CD4-positive, alpha-beta T cell treated with Interleukin-6 at 100 ng/mL for 8 hours (primary cell): ENCODE measurements around the gene ANKS4B.
"Not testable (repeated sequence)": the region's sequence is repeated elsewhere in the genome, so short reads cannot be mapped to it uniquely, and the experiment has no call there.

Experiments
- DNase-seq: peaks from one replicate; pipeline ENCODE4 v3.0.0-alpha.2; 2020; ENCODE audit warnings: mixed read lengths, low spot score

Gene ANKS4B

DNA sequence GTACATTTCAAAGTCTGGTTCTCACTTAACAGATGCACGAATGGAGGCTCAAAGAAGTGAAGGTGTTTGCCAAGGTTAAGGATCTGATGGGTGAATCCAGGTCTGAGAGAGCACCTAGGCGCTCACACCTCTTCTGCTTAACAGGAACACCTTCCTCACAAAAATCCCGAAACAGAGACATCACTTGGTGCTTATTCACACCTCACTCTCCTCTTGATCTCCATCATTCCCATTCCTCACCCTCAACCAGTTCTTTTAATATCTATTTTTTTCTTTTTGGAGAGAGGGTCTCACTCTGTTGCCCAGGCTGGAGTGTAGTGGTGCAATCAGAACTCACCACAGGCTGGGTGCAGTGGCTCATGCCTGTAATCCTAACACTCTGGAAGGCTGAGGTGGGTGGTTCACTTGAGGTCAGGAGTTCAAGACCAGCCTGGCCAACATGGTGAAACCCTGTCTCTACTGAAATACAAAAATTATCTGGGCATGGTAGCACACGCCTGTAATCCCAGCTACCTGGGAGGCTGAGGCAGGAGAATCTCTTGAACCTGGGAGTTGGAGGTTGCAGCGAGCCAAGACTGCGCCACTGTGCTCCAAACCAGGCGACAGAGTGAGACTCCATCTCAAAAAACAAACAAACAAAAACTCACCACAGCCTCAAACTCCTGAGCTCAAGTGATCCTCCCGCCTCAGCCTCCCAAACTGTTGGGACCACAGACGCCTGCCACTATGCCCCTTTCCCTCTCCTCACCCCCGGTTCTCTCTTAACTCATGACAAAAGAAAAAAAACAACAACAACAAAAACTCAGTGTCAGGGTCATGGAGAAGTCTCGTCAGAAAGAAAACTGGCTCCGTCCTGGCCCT is 29.5 kb downstream of the ANKS4B start:
- DNase-seq, result no peak

DNA sequence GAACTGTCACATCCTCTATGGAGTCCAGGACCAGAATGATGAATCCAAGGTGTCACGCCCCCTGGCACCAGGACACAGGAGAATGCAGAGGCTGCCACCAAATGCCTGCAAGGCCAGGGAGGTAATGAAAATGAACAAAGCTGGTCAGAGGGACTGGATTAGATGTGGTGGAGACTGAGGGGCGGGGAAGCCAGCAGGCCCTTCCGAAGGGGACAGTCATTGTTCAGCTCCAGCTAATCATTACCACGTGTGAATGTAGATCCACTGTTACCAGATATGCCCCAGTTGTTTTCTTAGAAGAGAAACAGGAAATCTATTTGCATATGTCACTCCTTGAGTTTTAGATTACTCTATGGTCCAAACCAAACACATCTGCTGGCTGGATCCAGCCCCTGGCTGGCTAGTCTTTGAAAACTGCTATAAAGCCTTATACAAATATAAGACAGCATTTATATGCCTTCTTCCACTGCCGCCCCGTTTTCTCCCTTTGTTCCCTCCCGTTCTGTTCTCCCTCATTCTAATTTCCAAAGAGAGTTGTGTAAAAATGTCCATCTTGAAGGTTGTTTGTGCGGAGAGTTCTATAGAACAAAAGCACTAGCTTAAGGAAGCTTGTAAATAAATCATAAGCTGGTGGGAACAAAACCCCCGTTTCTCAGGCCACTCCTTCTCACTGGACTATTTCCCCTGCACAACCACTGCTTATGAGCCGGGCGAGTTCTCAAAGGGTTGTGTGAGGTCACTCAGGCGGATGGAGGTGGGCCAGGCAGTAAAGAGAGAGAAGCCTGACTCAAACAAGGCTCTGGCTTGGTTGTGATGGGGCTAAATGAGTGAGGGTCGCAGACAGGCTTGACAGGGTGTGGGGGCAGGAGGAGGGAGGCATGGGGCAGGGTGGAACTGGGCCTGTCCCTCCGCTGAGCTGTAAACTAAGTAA is 30.4 kb downstream of the ANKS4B start:
- no peak for DNase-seq

DNA sequence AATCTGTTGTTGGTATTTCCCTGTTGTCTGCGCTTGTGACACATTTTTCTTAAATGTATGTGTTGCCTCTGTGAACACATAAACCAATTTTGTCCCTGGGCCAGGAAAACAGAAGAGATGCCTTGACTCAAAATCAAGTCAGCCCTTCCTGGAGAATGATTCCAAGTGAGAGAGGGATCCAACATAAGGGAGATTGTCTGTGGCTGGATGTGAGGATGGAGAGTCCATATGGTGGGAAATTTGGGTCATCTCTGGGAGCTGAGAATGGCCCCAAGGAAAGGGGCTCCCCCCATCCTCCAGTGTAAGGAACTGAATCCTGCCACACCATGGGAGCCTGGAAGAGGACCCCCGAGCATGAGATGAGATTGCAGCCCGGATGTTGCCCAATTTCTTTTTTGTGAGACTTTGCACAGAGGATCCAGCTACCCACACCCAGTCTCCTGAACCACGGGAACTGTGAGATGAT is 31.1 kb downstream of the ANKS4B start:
- no peak for DNase-seq

DNA sequence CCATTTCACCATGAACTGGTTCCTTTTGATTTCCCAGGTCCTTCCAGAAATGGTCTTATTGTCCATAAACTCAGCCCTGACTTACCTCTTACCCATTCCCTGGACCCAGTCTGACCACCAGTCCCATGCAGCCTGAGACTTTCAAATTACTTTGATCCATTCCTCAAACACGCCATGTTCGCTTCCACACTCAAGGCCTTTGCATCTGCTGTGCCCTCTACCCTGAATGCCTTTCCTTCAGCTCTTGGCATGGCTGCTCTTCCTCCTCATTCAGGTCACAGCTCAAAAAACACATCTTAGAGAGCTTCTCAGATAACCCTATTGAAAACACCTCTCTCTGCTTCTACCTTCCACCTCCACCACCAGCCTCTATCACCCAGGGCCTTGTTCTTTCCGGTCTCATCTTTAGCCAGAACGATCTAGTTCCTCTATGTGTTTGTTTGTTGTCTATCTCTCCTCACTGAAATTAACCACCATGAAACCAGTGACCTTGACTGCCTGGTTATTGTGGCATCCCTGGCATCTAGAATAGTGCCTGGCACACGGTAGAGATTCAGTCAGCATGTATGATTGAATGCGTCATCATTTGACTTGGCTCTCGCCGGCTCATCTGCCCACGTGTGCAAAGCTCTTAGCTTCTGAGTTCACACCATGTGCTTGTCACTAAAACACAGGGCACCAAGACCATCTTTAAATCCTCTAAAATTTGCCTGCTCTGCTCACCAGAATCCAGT is 31.8 kb downstream of the ANKS4B start:
- DNase-seq, result no peak

DNA sequence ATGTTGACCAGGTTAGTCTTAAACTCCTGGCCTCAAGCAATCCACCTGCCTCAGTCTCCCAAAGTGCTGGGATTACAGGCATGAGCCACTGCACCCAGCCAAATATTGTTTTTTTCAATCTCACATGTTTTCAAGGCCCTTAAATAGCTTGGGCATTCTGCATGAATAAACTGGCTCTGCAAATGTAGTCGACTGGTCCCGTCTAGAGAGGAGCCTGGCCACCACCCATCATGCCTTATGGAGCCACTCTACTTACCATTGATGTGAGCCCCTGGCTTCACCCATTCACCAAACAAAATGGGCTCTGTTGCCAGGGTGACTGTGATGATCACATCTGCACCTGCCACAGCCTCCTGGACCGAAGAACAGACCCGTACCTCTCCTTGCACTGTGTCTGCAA is 33.8 kb downstream of the ANKS4B start:
- DNase-seq, result no peak

DNA sequence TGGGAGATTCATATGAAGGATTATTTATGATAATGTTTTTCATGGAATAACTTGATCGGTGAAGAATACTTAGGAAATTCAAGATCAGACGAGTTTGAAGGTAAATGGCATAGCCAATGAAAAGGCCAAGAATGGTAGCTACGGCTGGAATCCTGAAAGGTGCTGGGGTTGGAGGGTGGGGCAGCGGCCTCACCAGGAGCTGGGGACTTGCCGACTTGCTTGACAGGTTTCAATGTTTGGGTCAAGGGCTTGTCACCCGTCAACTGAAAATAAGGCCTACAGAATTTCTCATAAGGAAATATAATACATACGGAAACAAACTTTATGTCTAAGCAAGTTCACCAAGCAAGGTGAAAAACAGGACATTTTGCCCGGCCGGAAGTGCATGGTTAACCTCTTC is 34.7 kb downstream of the ANKS4B start:
- DNase-seq, result no peak

DNA sequence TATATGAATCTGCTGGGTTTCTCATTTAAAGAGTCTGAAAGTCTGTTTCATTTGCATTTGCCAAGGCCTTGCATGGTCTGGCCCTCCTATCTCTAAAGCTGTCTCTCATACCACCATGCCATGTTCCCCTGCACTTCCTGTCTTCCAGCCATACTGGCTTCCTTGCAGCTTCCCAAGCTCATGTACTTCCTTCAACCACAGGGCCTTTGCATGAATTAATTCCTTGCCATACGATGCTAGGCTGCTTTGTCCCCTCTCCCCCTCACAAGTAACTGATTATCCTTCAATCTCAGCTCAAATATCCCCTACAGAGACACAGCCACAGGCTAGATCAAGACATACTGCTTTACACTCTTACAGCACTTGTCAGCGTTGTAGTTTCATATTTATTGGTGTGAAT is 38.8 kb downstream of the ANKS4B start:
- no peak for DNase-seq

DNA sequence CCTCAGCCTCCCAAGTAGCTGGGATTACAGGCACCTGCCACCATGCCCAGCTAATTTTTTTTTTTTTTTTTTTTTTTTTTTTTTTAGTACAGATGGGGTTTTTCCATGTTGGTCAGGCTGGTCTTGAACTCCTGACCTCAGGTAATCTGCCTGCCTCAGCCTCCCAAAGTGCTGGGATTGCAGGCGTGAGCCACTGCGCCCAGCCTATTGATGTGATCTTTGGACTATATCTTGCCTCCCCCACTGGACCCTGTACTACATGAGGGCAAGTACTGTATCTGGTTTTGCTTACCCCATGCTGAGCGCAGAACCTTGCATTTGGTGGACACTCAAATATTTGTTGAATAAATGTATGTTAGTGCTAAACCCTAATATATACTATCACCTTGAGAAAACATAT is 39.3 kb downstream of the ANKS4B start:
- DNase-seq, result not testable (repeated sequence)

DNA sequence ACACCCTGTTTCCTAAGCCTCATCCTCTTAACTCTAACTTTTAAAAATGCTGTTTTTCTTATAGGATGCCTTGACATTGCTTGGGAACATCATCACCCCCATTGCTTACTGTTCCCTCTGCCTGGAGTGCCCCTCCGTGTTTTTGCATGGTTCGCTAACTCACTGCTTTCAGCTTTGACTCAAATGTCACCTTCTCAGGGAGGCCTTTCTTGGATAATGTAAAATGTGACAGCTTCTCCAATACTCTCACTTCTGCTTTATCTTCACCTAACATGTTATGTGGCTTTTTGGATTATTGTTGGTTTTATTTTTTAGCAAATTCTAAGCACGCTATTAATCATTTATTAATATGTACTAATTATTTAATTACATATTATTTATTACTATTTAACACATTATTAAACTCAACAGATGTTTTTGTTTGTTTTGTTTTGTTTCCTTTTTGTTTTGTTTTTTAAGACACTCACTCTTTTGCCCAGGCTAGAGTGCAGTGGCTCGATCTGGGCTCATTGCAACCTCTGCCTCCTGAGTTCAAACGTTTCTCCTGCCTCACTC is 40.8 kb downstream of the ANKS4B start:
- no peak for DNase-seq

DNA sequence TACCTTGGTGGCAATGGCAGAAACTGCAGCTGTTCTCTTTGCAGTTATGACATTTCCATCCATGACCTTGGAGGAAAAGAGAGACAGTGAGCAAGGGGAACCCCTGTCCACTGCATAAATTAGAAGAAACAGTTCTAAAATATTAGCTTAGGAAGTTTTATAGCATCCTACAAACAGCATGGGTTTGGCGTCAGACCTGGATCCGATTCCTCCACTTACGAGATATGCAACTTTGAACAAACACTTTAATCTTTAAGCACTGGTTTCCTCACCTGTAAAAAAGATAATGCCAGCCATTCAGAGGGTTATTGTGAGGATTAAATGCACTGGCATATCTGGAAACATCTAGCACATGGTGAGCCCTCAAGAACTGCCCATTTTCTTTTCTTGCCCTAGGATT is 42.0 kb downstream of the ANKS4B start:
- DNase-seq, result no peak

DNA sequence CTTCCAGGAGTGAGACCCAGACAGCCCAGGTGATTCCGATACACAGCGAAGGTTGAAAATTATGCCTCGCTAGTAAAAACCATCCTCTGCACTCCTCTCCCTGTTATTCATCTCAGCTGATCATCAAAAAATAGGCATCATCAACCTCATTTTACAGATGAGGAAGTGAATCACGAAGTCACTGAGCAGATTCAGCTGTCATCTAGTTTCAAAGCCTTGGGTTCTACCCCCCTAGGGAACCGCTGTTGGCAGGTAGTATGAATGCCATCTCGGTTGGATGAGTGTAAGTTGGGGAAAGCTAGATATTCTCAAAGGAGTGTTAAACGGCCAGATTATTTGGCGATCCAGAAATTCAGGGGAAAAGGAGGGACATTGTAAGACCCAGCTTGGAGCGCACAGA is 42.6 kb downstream of the ANKS4B start:
- no peak for DNase-seq

DNA sequence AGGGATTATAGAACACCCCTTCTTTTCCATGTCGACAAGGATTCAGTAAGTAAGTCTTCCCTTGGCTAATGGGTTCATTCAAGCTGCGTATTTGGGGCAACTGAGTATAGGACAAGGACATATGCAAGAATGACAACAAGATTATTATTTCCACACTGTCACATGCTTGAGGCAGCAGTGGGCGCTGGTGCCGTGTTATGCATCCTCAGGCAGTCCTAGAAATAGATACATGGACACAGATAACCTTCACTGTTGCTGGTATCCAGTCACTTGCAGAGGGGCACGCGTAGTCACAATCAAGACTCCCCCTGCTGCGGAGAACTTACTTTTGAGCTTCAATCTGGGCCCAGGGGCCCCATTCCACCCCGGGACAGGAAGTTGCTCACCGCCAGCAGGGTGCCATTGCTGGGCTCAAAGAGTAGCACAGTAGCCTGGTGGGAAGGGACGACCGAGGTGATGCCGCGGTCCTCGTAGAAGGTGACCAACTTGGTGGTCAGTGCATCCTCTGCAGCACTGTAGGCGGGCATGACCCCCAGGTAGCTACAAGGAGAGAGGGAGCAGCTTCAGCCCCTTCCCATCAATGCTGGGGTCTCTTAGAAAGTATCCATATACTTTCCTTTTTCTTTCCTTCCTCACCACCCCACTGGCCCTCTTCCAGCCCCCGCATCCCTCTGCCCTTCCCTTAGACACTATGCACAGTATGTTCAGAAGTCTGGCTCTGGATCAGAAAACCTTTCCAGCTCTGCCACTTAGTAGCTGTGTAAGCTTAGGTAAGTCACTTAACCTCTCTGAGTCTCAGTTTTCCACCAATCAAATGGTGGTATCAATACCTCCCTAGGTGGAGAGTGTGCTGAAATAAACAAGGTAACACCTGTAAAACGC is 43.8 kb downstream of the ANKS4B start:
- DNase-seq, result no peak

DNA sequence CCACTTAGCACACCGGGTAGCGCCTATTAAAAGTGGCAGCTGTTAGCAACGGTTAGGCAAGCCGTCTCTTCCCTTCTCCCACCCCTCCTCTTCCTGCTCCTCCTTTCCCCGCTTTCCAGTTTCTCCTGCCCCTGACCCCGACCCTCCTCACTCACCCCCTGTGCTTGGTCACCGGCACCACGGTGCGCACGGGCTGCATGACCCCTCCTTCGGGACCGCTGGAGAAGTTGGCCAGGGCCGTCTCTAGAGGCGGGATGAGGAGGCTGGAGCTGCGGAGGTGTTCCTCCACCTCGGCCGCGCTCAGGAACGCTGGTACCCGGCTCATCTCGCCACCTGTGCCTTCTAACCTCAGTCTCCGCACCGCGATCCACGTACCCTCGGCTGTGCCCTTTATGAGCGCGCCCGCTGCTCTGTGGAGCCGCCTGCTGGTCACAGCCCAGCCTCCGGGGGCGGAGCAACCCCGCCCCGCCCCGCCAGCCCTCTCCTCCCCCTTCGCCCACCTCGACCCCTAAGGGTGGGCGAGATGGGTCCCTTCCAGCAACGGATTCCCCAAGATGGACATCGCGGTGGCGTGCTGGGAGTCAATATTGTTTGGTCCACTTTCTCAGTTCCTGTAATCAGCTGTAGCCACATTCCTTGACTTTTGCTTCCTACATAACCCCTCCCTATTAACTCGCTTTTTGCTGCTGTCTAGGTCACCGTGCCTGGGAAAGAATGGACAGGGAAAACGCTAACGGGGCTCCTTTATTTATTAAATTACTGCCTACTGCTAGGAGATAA is 44.6 kb downstream of the ANKS4B start, which contains the start of gene CRYM:
Gene CRYM, minus strand, starts transcription at position 364 of the 780 bp plus-strand sequence. Its CDS starts 39 bp downstream, at position 325.
- DNase-seq, result no peak

DNA sequence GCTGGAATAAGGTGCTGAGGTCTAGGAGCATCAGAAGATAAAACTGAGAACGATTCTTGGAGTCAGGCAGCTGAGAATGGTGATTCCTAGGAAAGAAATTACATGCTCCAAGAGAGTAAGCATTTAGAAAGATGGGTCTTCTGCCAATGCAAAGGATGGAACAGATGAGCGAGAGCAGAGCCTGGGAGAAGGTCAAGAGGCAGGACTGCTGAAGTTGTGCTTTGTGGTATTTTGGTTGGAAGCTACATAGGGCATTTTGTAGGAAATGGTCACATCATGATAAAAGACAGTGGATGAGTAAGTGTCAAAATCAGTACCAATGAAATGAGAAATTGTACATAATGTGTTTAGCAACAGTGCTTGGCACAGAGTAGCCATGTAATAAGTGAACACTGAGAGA is 46.0 kb downstream of the ANKS4B start:
- DNase-seq, result no peak

DNA sequence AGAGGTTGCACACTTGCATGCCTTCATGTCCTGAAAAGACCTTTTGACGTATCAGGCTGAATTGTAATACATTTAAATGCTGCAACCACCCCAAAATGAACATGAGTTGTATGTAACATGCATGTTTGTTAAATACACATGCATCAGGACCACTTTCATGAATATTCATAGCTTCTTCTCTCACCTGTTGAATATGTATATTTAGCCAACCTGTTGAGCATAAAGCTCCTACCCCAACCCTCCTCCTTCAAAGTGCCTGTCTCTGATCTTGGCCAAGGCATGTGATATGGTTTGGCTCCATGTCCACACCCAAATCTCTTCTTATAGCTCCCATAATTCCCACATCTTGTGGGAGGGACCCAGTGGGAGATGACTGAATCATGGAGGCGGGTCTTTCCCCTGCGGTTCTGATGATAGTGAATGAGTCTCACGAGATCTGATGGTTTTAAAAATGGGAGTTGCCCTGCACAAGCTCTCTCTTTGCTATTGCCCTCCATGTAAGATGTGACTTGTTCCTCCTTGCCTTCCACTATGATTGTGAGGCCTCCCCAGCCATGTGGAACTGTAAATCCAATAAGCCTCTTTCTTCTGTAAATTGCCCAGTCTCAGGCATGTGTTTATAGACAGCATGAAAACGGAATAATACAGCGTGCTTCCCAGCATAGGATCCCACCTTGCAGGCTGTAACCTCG is 48.3 kb downstream of the ANKS4B start:
- no peak for DNase-seq

DNA sequence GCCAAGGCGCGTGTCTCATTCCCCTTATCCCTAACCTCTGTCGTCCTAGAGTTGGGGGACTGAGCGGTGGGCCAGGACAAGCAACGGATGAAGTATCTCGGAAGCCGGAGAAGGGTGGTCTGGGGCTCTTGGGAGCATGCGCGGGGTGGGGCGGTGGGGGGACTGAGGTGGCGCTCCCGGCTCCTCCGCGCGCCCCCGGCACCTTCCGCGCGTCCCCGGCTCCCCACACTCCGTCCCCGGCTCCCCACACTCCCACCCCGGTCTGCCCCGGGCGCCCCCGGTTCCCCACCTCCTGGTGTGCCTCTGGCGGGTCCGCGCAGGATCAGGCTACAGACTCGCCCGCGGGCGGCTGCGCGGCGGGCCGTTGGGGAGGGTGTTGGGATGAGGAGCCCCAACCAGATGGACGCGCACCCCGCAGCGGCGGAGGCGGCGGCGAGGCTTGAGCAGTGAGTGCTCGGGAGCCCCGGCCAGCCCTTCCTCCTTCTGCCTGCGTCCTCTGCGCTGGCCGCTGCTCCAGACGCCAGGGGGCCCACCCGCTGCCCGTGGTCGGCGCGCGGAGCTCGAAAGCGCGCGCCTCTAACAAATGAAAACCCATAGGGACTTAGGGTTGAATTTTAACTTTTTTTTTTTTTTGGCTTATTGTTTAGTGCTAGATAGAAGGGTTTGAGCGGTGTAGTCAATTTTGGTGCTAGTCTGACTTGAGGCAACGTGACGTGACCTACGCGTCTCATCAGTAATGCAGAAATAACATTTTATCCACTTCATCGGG is 50.2 kb downstream of the ANKS4B start:
- DNase-seq, result no peak

DNA sequence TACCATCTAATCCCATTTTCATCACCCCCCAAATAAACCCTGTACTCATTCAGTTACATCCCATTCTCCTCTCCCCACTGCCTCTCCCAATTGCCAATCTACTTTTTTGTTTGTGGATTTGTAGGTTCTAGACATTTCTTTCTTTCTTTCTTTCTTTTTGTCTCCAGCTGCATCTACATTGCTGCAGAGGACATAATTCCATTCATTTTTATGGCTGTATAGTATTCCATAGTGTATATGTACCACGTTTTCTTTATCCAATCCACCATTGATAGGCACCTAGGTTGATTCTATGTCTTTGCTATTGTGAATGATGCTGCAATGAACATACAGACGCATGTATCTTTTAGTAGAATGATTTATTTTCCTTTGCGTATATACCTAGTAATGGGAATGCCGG is 50.9 kb downstream of the ANKS4B start:
- DNase-seq, result no peak

DNA sequence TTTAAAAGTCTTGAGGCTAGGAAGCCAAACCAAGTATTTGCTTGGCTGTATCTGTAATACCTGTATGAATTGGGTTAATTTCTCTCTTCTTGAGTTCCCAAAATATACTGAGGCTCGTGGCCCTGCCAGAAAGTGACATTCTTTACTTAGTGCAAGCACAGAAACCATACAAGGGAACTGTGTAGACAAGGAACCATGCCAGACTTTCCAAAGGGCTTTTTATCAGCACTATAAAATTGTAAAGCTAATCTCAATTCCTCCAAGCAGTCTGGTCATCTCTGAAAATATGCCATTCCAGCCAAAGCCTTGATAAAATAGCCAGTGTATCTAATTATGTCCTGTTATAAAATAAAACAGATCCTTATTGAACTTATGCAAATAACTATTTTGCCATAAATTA is 51.8 kb downstream of the ANKS4B start:
- no peak for DNase-seq

DNA sequence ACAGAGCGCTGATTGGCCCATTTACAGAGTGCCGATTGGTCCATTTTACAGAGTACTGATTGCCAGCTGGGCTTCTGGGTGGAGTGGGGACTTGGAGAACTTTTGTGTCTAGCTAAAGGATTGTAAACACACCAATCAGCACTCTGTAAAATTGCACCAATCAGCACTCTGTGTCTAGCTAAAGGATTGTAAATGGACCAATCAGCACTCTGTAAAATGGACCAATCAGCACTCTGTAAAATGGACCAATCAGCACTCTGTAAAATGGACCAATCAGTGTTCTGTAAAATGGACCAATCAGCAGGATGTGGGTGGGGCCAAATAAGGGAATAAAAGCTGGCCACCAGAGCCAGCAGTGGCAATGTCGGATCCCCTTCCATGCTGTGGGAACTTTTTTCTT is 56.3 kb downstream of the ANKS4B start:
- DNase-seq, result not testable (repeated sequence)
